PFSK-1 (cell line): ENCODE measurements around the gene CSF3.

Experiments
- SIN3A ChIP-seq: IDR thresholded peaks from 2 replicates; pipeline ENCODE4 v1.6.1; 2012; ENCODE audit warnings: mild to moderate bottlenecking, low read length, moderate library complexity, borderline replicate concordance; ENCODE audit not compliant: insufficient read depth
- TAF1 ChIP-seq: IDR thresholded peaks from 2 replicates; pipeline ENCODE4 v1.6.1; 2012; ENCODE audit warnings: low read length, control low read depth, borderline replicate concordance; ENCODE audit not compliant: insufficient read depth

DNA sequence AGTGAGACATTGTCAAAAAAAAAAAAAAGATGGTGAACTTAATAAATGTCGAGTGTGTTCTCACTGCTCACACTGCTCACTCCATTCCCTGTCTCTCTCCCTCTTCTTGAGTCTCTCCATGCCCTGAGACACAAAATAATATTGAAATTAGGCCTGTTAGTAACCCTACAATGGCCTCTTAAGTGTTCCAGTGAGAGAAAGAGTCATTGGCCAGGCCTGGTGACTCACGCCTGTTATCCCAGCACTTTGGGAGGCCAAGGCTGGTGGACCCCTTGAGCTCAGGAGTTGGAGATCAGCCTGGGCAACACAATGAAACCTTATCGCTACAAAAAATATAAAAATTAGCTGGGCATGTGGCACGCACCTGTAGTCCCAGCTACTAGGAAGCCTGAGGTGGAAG is 16.2 kb upstream of the CSF3 start:
- TF ChIP-seq SIN3A: no peak
- no peak for TF ChIP-seq TAF1
